ENCODE results near the gene GRK6.

The GRK6 gene

DNA sequence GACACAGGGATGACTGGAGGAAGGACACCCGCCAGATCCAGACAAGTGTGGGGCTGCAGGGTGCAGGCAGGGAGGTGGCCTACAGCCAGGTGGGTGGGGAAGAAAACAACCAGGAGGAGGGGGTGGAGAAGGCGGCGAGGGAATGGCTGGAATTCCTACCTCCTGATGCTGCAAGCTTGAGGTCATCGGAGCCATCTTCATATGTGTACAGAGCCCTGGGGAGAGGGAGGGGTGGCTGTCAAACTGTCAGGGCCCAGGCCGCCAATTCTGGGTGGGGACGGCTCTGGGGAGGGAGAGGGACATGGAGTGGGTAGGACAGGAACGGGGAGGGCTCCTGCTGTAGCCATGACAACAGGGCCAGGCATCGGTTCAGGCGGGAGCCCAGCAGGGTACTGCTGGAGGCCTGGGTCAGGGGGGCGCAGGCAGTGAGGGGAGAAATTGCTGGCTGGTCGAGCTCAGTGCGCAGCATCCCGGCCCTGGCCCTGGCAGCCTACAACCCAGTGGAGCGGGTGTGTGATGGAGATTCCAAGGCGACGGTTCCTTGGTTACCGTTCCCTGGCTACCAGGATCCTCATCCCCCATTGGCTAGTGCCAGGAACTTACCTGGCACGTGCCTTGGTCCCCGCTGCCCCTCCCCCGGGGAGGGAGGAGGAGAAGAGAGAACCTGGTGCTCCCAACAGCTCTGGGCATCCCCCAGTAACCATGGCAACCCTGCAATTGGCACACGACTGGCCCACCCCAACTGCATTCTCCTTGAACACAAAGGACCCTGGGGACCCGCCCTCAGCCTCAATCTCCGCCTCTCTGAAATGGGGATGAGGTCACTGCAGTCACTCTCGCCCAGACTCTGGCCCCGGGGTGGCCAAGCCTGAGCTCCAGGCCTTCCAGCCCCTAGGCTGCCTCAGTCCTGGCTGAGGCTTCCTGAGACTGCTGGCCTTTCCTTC lies 42.5 kb downstream of the GRK6 start:
- DNase-seq (ENCODE audit: low read depth in 1 of 2, low spot score in 1 of 2), result no peak

DNA sequence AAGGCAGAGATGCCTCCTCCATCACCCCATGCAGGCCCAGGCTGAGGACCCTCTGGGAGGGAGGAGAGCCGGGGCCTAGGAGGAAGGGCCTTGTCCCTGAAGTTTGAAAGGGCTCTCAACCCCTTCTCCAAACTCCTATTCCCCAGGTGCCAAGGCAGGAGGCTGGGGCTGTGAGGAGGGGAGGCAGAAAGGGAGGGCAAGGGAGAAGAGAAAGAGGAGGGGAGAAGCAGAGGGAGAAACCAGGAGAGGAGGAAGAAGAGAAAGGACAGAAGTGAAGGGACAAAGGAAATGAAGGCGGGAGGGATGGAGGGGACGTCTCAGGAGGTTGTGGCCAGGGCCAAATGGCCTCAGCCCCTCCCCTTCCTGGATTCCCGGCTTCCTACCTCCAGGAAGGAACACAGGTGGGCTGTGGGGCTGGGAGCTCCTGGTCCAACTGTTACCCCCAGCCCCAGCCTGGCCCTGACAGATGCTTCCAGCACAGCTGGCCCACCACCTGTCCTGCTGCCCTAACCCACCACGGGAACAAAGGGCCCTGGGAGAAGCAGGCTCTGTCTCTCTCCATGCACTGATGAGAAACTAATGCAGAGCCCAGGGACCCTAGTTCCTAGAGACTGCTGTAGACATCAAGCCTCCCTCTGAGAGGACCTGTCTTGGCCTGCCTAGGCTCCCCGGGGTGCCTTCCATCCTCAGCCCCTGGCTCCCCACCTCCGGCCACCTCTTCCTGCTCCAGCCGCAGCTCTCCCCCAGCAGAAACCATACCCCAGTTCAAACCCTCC lies 43.5 kb downstream of the GRK6 start:
- DNase-seq (ENCODE audit: low read depth in 1 of 2, low spot score in 1 of 2), result no peak

DNA sequence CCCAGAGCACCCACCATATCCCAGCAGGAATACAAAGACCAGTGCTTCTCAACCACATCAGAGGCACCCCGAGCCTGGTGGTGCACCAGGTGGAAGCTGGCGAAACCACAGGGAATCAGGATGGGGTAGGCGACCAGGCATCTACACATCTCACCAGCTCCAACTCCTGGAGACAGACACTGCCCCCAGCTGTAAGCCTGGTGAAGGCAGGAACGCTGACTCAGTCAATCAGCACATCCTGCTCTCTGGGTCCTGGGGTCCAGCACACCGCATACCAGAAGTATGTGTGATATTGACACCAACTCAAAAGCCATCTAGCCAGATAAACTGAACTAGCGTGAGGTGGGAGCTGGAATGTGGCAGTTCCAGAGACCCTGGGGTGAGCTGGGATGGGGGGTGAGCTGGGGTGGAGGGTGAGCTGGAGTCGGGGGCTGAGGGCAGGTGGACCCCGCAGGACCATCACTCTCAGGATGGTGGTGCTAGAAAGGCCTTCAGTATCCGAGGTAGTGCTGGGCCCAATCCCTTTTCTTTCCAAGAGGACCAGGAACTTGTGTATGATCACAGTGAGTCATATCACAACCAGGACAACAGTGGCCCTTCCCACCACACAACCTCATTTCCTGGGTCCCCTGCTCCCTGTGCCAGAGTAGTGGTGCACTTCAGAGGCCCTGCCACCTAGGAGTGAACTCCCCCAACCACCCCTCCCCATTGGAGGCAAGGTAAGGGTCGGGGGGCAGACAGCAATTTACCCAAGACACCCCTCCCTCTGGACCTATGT lies 44.5 kb downstream of the GRK6 start:
- DNase-seq (ENCODE audit: low read depth in 1 of 2, low spot score in 1 of 2), result no peak

- no peak for DNase-seq (ENCODE audit: low read depth in 1 of 2, low spot score in 1 of 2)
These were observed 45.3 kb downstream of the GRK6 start for GRCh38 chr5:177471610-177472356.

DNA sequence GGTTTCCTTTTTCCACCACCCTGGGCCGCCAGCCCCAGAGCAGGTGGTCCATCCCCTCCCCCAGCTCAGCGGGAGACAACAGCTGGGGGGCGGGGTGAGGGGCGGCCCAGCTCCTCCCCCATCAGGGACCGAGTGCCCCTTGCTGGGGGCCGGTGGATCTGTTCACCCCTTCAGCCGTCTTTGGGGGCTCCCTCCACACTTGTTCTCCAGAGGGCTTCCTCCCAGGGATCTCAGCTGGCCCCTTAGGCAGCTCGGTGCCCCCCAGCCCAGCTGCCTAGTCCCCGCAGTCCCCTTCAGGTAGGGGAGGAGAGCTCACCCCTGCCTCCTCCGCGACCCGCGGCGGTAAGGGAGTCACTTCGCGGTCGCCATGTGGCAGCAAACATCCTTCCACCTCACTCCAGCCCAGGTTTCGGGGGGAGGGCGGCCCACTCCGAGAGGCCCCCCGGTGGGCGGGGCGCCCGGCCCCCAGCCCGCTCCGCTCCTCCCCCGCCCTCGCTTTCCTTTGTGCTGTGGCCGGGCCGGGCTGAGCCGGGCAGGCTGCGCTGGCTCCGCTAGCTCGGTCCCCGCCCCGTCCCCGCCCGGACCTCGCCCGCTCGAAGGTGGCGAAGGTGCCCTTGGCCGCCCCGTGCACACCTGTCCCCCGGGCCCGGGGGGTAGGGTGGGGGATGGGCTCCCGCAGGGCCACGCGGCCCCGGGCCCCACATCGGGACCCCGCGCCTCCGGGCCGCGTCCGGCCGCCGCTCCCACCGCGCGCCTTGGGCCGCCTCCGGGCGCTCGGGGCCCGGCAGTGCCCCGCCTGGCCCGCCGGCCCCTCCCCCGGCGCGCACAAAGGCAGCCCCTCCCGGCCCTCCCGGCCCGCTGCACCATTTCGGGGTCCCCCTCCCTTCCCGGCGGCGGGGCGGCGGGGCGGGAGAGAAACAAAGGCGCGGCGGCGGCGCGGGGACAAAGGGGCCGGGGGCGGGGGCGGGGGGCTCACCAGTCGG lies 46.3 kb downstream of the GRK6 start:
- peak in 1 of 2 donors; percentile 29 for DNase-seq (ENCODE audit: low read depth in 1 of 2, low spot score in 1 of 2)

DNA sequence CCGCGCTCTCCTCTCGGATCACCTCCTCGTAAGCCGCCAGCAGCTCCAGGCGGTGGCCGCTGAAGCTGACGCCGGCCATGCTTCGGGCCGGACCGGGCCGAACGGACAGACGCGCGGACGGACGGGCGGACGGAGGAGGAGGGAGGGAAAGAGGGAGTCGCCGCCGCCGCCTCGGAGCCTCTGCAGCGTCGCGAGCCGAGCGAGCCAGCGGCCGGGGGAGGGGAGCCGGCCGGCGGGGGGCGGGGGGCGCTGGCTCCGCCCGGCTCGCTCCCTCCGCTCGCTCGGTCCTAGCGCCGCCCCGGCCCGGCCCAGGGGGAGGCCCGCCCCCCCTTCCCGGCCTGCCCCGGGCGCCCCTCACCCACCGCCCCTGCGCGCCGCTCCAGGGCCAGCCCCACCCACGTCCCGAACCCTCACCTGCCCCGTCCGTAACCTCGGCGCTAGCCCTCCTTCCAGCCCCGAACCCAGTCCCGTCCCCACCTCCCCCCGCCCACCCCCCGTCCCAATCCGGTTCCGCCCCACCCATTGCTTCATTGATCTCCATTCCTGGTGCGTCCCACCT lies 47.0 kb downstream of the GRK6 start, which contains the start of gene DBN1:
TSS of gene DBN1 (minus strand) at position 192 of the 559 bp plus-strand sequence. CDS start at position 79, 113 bp downstream.
- no peak for DNase-seq (ENCODE audit: low read depth in 1 of 2, low spot score in 1 of 2)

- DNase-seq (ENCODE audit: low read depth in 1 of 2, low spot score in 1 of 2), result no peak
These were observed 47.6 kb downstream of the GRK6 start for GRCh38 chr5:177474002-177474476.

- DNase-seq (ENCODE audit: low read depth in 1 of 2, low spot score in 1 of 2), result no peak
These were observed 48.5 kb downstream of the GRK6 start for GRCh38 chr5:177474846-177475562.

DNA sequence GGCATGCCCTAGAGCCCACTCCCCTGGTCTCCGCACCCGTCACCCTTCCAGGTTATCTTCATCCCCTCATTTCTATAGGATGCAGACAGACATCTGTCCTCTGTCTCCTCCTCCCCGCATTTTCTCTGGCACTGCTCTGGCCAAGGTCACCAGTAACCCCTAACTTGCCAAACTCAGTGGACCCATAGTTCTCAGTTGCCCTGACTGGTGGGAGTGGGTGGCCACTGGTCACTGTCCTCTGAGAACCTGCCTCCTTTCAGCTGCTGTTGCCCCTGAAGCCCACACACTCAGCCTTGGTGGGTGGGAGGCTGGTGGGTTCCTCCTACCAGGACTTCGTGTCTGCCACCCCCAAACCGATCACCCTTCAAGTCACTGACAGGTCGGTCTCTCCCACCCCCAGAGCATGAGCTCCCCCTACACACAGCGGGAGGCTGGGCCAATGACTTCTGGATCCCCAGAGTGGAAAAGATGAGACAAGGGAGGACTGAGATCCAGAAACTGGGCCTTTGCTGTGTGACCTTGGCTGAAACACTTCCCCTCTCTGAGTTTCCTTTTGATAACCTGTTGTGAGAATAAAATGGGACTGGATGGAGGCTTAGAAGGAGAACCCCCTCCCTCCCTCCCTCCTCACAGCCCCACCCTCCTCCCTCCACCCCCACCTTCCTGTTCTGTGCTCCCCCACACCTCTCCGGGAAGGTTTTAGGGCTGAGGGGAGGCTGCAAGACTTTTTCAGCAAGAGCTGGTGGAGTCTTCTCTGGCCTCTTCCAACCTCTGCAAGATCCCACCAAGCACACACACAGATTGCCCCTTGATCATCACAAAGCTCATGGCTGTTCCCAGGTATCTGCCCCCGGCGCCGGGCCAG lies 49.3 kb downstream of the GRK6 start:
- DNase-seq (ENCODE audit: low read depth in 1 of 2, low spot score in 1 of 2), result no peak

DNA sequence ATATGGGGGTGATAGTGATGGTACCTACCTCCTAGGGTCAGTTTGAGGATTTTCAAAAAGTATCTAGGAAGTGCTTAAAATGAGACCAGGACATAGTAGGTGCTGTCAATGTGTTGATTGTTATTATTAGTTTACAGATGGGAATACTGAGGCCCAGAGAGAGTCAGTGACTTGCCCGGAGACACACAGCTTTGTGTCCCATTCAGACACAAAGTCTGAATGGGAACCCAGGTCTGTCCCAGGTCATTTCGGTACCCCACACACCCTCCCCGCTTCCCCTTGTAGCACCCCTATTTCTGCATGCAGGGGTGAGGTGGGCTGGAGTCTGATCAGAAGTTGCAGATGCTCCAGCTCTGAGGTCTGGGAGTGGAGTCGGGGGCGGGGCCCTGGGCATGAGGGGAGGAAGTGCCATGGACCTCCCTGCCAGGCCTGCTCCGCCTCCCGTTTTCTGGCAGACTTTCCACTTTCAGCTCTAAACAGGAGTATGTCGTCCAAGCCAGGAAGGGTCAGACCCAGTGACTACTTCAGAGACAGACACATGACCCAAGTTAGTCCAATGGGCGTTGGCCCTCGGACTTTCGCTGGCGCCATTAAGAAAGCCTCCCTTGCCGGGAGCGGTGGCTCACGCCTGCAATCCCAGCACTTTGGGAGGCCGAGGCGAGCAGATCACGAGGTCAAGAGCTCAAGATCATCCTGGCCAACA lies 50.2 kb downstream of the GRK6 start:
- DNase-seq (ENCODE audit: low read depth in 1 of 2, low spot score in 1 of 2), result no peak

DNA sequence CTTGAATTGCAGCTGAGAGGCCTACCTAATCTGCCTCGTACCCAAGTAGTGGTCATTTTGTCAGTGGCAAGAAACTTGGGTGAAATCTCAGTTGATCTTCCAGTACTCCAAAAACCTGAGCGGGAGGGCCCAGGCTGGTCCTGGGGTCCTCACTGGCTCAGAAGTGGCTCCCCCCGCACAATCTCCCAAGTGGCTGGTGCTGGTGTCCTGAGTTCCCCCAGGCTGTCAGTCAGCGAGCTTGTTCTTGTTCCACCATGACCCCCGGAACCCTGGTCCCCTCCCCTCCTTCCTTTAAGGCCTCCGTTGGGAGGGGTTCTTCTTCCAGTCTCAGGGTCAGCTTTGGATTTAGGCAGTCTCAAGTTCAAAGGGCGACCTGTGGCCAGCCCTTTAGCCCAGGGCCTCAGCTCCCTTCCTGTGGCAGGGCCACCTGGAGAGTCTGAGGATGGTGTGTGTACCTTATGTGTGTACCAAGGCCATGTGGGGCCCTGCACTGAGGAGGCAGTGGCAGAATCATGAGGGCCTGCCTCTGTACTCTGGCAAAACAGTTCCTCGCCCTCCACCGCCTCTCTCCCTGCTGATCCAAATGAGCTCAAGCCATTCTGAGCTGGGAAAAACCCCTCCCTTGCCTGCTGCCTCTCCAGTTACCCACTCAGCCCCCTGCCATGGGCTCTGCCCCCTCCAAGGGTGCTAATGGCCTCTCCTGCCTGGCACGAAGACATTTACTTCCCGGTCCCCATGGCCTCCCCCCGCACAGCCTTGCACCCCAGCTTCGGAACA lies 51.4 kb downstream of the GRK6 start:
- no peak for DNase-seq (ENCODE audit: low read depth in 1 of 2, low spot score in 1 of 2)

DNA sequence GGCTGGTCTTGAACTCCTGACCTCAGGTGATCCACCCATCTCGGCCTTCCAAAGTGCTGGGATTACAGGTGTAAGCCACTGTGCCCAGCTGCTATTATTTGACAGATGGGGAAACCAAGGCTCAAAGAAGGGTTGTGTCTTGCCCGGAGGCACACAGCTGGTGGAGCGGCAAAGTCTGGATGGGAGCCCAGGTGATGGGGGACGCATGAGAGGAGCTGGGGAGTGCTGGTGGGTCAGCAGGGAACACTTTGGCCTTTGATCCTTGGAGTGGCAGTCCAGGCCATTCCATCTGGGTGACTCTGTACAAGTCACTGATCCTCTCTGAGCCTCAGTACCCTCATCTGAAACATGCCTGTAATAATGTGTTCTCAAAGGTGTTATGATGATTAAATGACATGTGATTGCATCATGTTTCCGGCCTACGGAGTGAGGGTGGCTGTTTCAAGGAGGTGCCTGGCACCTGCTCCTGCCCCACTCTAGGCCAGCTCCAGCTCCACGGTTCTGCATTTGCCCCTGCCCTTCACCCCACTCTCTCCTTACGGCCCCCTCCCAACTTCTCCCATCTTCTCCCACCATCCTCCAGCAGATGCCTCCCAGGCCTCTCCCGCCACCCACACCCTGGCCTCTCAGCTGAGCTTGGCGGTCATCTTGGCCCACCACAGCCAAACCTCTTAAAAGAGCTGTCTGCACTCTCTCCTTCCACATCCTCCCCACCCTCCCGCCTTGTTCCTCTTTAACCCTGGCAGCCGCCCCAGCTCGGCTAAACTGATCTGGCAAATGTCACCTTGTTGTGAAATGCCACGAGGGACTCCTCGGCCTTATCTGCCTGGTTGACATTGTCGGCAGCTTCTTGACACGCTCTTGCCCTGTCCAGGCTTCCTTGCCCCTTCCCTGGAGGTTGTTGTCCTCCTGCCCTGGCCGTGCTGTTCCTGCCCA lies 52.5 kb downstream of the GRK6 start:
- no peak for DNase-seq (ENCODE audit: low read depth in 1 of 2, low spot score in 1 of 2)

GRCh38 chr5:177479774-177480173 lies 53.3 kb downstream of the GRK6 start:
- no peak for DNase-seq (ENCODE audit: low read depth in 1 of 2, low spot score in 1 of 2)

GRCh38 chr5:177482359-177482795 lies 55.9 kb downstream of the GRK6 start:
- DNase-seq (ENCODE audit: low read depth in 1 of 2, low spot score in 1 of 2), result no peak

- DNase-seq (ENCODE audit: low read depth in 1 of 2, low spot score in 1 of 2), result no peak
These were observed 56.6 kb downstream of the GRK6 start for GRCh38 chr5:177483042-177483441.

All from activated T-helper 1 cell treated with anti-CD3 and anti-CD28 coated beads, Interleukin-2, amount 50 U/mL, for 16 hours (primary cell).